ENCODE measurements around the gene TLR4. TPM values are rescaled to one million over a fixed set of nuclear protein-coding genes. Genes with fewer than 3 reads are reported as not detected.

TLR4 gene
- total RNA-seq, 1 experiment from 2014 or later: 0.12 TPM

DNA sequence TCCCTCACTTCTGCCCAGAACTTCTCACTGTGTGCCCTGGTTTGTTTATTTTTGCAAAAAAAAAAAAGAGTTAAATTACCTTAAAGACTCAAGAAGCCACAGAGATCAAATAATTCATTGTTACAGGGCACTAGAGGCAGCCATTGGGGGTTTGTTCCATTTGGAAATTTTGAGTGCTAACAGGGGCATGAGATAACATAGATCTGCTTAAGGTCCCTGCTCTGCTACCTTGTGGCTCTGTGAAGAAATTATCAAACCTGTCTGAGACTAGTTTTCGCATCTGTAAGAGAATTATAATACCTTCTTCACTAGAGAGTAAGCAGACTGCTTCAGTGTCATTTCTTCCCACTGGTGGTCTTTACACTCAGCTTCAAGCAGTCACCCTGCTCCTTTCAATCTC lies 394 bp downstream of the TLR4 start:
- Mint-ChIP-seq H3K4me1 (ENCODE audit: low read depth, unreplicated experiment) (no peaks in the 10 kb centered on the region), H3K27ac (ENCODE audit: unreplicated experiment) (no peak overlapping the region), H3K36me3 (ENCODE audit: insufficient read depth, unreplicated experiment) (no peaks in the 10 kb centered on the region), H3K27me3 (ENCODE audit: unreplicated experiment) (no peaks in the 10 kb centered on the region), H3K4me3 (ENCODE audit: low read depth, unreplicated experiment) (no peak overlapping the region), H3K9me3 (ENCODE audit: low read depth, unreplicated experiment) (no peaks in the 10 kb centered on the region)
- TF ChIP-seq, protein P1, sequence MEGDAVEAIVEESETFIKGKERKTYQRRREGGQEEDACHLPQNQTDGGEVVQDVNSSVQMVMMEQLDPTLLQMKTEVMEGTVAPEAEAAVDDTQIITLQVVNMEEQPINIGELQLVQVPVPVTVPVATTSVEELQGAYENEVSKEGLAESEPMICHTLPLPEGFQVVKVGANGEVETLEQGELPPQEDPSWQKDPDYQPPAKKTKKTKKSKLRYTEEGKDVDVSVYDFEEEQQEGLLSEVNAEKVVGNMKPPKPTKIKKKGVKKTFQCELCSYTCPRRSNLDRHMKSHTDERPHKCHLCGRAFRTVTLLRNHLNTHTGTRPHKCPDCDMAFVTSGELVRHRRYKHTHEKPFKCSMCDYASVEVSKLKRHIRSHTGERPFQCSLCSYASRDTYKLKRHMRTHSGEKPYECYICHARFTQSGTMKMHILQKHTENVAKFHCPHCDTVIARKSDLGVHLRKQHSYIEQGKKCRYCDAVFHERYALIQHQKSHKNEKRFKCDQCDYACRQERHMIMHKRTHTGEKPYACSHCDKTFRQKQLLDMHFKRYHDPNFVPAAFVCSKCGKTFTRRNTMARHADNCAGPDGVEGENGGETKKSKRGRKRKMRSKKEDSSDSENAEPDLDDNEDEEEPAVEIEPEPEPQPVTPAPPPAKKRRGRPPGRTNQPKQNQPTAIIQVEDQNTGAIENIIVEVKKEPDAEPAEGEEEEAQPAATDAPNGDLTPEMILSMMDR (IDR thresholded peaks at IDR 0.05; ENCODE audit: unreplicated experiment): no peak
- CTCF ChIA-PET: no interaction called here
- no TSS peak for BruUV-seq (replicated peaks)
- no peak for DNase-seq
- intact Hi-C loops (cut with micrococcal nuclease; ENCODE audit: unreplicated experiment): no loop called here

DNA sequence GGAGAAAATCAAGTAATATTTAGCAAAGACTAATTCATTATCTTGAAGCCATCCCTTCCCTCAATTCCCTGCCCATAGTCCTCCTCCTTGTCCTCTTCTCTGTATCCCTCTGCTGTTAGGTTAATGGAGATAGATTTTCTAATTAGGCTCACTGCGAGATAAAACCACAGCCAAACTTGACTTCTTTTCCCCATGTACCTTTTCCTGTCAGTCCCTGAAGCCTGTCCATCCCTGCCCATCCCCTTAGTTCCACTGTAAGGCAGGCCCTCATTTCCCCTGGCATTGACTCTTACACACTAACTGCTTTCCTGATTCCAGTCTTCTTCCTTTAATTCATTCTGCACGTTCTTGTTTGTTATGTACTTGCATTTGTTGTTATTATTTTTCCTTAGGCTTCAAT lies 1.2 kb downstream of the TLR4 start:
- no TSS peak for BruUV-seq (replicated peaks)
- intact Hi-C loops (cut with micrococcal nuclease; ENCODE audit: unreplicated experiment): no loop called here
- Mint-ChIP-seq H3K4me1 (ENCODE audit: low read depth, unreplicated experiment) (no peaks in the 10 kb centered on the region), H3K36me3 (ENCODE audit: insufficient read depth, unreplicated experiment) (no peaks in the 10 kb centered on the region), H3K4me3 (ENCODE audit: low read depth, unreplicated experiment) (no peak overlapping the region), H3K9me3 (ENCODE audit: low read depth, unreplicated experiment) (no peaks in the 10 kb centered on the region), H3K27me3 (ENCODE audit: unreplicated experiment) (no peaks in the 10 kb centered on the region), H3K27ac (ENCODE audit: unreplicated experiment) (no peak overlapping the region)
- CTCF ChIA-PET: no interaction called here
- no peak for DNase-seq
- TF ChIP-seq, protein P1 (IDR thresholded peaks at IDR 0.05; ENCODE audit: unreplicated experiment): no peak

DNA sequence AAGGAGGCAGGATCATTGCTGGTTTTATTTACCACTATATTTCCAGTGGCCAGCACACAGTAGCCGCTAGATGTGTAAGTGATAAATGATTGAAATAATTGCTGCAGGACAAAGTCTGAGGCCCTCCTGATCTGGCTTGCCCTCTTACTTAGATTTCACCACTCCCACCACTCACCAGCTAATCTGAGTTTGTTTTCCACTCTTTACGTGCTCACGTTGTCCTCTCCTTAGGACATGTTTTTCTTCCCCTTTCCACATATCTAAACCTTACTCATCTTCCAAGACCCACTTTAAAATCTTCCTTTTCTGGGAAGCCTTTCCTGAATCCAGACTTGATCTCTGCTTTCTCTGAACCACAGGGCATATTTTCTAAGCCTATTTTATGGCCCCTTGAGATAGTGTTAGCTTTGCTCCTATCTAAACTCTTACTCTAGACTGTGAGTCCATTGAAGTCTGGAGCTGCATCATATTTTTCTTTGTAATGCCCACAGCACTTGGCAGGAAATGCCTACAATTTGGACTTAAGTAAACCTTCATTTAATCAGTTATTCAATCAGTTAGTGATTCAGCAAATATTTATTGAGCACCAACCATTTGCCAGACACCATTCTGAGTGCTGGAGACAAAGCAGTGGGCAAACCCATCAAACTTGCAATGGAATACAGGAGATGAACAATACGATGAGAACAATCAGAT lies 2.4 kb downstream of the TLR4 start:
- BruUV-seq (replicated peaks): no TSS peak
- CTCF ChIA-PET: no interaction called here
- TF ChIP-seq, protein P1 (IDR thresholded peaks at IDR 0.05; ENCODE audit: unreplicated experiment): no peak
- no peaks in the 10 kb centered on the region for H3K4me1 Mint-ChIP-seq (ENCODE audit: low read depth, unreplicated experiment)
- no peak overlapping the region for H3K4me3 Mint-ChIP-seq (ENCODE audit: low read depth, unreplicated experiment)
- no peaks in the 10 kb centered on the region for H3K27me3 Mint-ChIP-seq (ENCODE audit: unreplicated experiment)
- intact Hi-C loops (cut with micrococcal nuclease; ENCODE audit: unreplicated experiment): no loop called here
- DNase-seq: no peak
- H3K27ac Mint-ChIP-seq (ENCODE audit: unreplicated experiment): no peak overlapping the region
- H3K9me3 Mint-ChIP-seq (ENCODE audit: low read depth, unreplicated experiment): peaks cover 2% of the 10 kb centered on the region
- H3K36me3 Mint-ChIP-seq (ENCODE audit: insufficient read depth, unreplicated experiment): no peaks in the 10 kb centered on the region

DNA sequence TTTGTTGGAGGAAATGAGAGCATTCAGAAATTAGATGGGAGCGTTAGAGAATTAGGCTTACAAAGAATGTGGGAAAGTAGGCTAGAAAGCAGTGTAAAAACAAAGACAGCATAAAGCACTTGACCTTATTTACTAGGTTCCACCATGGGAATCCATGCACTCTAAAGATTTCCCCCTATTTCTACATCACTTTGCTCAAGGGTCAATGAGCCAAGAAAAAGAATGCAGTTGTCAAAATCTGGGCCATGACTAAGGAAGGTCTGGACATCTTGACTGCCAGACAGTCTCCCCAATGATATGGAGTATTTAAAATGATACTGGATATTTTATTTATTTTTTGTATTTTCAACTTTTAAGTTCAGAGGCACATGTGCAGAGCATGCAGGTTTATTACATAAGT lies 3.4 kb downstream of the TLR4 start:
- Mint-ChIP-seq H3K36me3 (ENCODE audit: insufficient read depth, unreplicated experiment) (no peaks in the 10 kb centered on the region), H3K4me1 (ENCODE audit: low read depth, unreplicated experiment) (no peaks in the 10 kb centered on the region), H3K27me3 (ENCODE audit: unreplicated experiment) (no peaks in the 10 kb centered on the region), H3K9me3 (ENCODE audit: low read depth, unreplicated experiment) (peaks cover 4% of the 10 kb centered on the region), H3K4me3 (ENCODE audit: low read depth, unreplicated experiment) (no peak overlapping the region), H3K27ac (ENCODE audit: unreplicated experiment) (no peak overlapping the region)
- TF ChIP-seq, protein P1 (IDR thresholded peaks at IDR 0.05; ENCODE audit: unreplicated experiment): no peak
- DNase-seq: no peak
- CTCF ChIA-PET: no interaction called here
- intact Hi-C loops (cut with micrococcal nuclease; ENCODE audit: unreplicated experiment): no loop called here
- no TSS peak for BruUV-seq (replicated peaks)
